ENCODE data around the gene SLC5A1.
A peak's percentile ranks its signal among the peaks of the same experiment; 100 is the strongest.

SLC5A1 gene

DNA sequence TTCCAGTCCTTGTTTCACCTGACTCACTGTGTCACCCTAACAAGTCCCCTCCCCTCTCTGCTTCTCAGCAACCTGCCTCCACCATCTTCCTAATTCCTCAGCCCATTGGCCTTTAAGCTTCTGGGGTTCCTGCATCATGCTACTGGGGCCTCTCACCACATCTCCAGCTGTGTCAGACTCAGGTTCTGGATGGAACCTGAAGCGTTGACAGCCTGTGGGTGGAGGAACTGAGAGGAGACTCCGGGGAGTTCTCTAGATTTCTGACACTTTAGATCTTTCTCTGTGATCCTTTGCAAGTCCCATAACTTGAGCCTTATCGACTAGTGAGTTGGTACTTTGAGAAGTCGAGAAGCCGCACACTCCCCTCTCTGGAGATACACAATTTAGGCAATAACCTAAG, 11.6 kb upstream of the SLC5A1 start:
- Mint-ChIP-seq H3K27ac (no peak overlapping the region), H3K27me3 (peaks cover 12% of the 10 kb centered on the region), H3K4me3 (no peak overlapping the region), H3K36me3 (ENCODE audit: low read depth) (no peaks in the 10 kb centered on the region), H3K4me1 (ENCODE audit: low read depth) (peaks cover under 1% of the 10 kb centered on the region), H3K9me3 (no peaks in the 10 kb centered on the region)
- intact Hi-C loops (cut with micrococcal nuclease), result no loop called here

DNA sequence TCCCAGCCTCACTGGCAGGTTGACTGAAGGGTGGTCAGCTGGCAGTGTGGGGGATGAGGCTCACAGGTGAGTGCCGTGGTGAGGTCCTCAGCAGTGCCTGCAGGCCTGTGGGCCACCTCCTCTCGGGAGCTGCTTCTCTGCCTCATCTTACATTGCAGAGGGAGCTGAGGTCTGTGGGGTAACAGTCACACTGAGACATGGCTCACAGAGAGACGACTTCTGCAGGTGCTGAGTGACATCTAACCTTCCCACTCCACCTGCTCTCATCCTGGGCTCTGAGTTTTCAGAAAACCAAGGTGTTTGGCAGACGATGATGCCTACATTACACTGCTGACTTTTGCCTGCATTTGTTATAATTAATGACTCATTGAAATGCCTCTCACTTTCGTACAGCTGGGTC, 8.8 kb upstream of the SLC5A1 start:
- intact Hi-C loops (cut with micrococcal nuclease), result no loop called here
- Mint-ChIP-seq H3K36me3 (ENCODE audit: low read depth) (no peaks in the 10 kb centered on the region), H3K27me3 (peaks cover 16% of the 10 kb centered on the region), H3K27ac (no peak overlapping the region), H3K4me1 (ENCODE audit: low read depth) (peaks cover 6% of the 10 kb centered on the region), H3K4me3 (no peak overlapping the region), H3K9me3 (no peaks in the 10 kb centered on the region)

DNA sequence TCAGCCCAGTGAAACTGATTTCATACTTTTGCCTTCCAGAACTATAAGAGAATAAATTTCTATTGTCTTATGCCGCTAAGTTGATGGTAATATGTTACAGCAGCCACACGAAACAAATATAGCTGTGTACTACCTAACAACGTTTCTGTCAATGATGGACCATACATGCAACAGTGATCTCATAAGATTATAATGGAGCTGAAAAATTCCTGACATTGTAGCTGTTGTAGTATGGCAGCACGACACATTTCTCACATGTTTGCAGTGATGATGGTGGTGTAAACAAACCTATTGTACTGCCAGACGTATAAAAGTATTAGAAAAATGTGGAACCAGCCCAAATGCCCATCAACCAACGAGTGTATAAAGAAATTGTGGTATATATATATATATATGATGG, 5.8 kb upstream of the SLC5A1 start:
- Mint-ChIP-seq H3K36me3 (ENCODE audit: low read depth) (no peaks in the 10 kb centered on the region), H3K27ac (no peak overlapping the region), H3K9me3 (no peaks in the 10 kb centered on the region), H3K4me3 (no peak overlapping the region), H3K27me3 (peaks cover 23% of the 10 kb centered on the region), H3K4me1 (ENCODE audit: low read depth) (peaks cover 6% of the 10 kb centered on the region)
- intact Hi-C loops (cut with micrococcal nuclease), result no loop called here

DNA sequence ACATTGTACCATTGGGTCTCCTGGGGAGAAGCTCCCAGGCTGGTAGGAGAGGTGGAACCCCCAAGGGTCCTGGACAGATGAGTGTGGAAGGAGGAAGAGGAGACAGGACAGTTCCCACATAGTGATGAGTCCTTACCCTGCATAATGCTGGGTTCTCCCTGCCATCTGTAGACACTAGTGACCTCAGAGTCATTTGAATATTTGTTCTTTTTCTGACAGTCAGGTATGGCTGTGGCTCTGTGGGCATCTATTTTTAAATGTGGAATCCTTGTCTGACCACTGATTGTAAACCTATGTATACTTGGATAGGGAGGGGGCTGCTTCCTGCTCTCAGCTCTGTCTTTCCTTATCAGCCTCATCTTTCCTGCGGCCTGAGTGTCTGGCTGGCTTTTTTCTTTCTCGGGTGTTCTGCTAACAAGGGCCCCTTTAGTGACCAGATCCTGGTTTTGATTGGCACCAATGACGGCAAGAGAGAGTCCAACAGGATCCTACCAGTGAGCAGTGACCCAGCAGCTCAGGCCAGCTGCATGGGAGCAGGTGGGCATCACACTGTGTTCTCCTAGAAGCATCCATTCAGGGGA, 2.6 kb upstream of the SLC5A1 start:
- H3K9me3 Mint-ChIP-seq, result no peaks in the 10 kb centered on the region
- no peaks in the 10 kb centered on the region for H3K36me3 Mint-ChIP-seq (ENCODE audit: low read depth)
- intact Hi-C loops (cut with micrococcal nuclease), result no loop called here
- peaks cover 50% of the 10 kb centered on the region for H3K27me3 Mint-ChIP-seq
- H3K27ac Mint-ChIP-seq, result no peak overlapping the region
- H3K4me3 Mint-ChIP-seq, result no peak overlapping the region
- peaks cover 6% of the 10 kb centered on the region for H3K4me1 Mint-ChIP-seq (ENCODE audit: low read depth)

DNA sequence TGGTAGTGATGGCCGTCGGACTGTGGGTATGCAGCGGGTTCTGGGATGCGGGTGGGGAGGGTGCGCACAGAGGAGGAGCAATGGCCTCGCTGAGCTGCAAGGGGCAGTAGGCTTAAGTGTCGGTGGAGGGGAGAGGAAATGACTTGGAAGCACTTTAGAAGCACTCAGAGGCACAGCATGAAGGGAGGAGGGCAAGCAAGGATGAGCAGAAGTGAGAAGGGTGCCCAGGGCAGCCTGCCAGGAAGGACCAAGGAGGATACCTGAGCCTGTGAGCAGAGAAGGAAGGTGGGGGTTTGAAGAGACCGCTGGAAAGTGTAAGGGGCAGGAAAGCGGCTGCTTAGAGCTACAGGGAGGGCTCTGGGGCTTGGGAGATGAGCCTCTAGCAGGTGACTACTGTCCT, 330 bp downstream of the SLC5A1 start:
- Mint-ChIP-seq H3K9me3 (no peaks in the 10 kb centered on the region), H3K36me3 (ENCODE audit: low read depth) (no peaks in the 10 kb centered on the region), H3K27me3 (peaks cover 61% of the 10 kb centered on the region), H3K4me1 (ENCODE audit: low read depth) (peaks cover 10% of the 10 kb centered on the region), H3K4me3 (no peak overlapping the region), H3K27ac (peak overlapping the region; percentile 0)
- intact Hi-C loops (cut with micrococcal nuclease), result no loop called here

DNA sequence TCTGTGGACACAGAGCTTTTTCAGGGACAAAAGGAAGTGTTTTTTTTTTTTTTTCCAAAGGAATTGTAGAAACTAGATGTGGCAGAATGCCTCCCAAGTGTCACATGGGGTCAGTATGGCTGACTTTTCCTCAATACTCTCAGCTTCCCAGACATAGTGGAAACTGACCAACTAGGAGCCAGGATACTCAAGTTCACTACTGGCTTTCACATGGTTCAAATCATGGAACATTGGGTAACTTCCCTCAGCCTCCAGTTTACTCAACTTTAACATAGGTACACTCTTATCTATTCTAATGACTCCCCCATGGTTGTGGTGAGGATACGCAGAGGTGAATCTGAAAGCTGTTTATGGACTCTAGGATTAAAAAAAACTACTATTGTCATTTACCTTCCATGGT, 1.4 kb downstream of the SLC5A1 start:
- intact Hi-C loops (cut with micrococcal nuclease), result no loop called here
- H3K4me1 Mint-ChIP-seq (ENCODE audit: low read depth), result peaks cover 10% of the 10 kb centered on the region
- no peaks in the 10 kb centered on the region for H3K9me3 Mint-ChIP-seq

DNA sequence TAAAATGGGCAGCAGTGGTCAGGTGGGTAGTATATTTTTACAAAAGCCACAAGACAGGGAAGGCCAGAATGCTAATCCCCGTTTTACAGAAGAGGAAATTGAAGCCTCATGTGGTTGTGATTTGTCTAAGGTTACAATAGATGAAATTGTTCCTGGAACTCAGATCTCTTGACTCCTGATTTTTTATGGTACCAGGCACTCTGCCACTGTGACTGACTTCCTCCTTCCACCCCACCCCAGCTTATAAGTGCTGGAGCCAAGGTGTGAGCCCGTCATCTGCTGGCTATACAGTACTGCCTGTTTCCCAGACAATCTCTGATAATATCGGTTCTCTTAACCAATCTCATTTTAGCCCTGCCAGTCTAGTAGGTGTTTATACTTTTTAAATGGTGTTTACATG, 1.9 kb downstream of the SLC5A1 start:
- no peak overlapping the region for H3K27ac Mint-ChIP-seq
- no peaks in the 10 kb centered on the region for H3K9me3 Mint-ChIP-seq
- peaks cover 10% of the 10 kb centered on the region for H3K4me1 Mint-ChIP-seq (ENCODE audit: low read depth)
- intact Hi-C loops (cut with micrococcal nuclease), result no loop called here
- H3K27me3 Mint-ChIP-seq, result peaks cover 58% of the 10 kb centered on the region
- H3K4me3 Mint-ChIP-seq, result no peak overlapping the region
- H3K36me3 Mint-ChIP-seq (ENCODE audit: low read depth), result no peaks in the 10 kb centered on the region

More for the DNA sequence above, 1.4 kb downstream of the SLC5A1 start:
- no peak overlapping the region for H3K4me3 Mint-ChIP-seq
- no peaks in the 10 kb centered on the region for H3K36me3 Mint-ChIP-seq (ENCODE audit: low read depth)
- peaks cover 59% of the 10 kb centered on the region for H3K27me3 Mint-ChIP-seq
- no peak overlapping the region for H3K27ac Mint-ChIP-seq

DNA sequence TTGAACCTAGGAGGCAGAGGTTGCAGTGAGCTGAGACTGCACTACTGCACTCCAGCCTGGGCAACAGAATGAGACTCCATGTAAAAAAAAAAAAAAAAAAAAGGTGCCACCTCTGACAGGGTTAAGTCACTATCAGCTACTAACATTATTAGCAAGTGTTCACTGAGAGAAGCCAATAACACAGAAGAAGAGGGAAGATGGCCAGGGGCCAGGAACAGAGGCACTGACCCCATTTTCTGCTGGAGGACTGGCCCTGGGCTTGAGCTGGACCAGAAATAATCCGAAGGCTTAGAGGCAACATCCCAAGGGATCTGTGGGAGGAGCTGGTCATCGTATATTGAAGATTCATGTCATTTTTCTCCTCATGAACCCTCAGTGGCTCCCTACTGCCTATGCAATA, 5.0 kb downstream of the SLC5A1 start:
- Mint-ChIP-seq H3K4me3 (no peak overlapping the region), H3K36me3 (ENCODE audit: low read depth) (no peaks in the 10 kb centered on the region), H3K27me3 (peaks cover 35% of the 10 kb centered on the region), H3K9me3 (no peaks in the 10 kb centered on the region), H3K27ac (no peak overlapping the region), H3K4me1 (ENCODE audit: low read depth) (peaks cover 29% of the 10 kb centered on the region)
- intact Hi-C loops (cut with micrococcal nuclease), result no loop called here

DNA sequence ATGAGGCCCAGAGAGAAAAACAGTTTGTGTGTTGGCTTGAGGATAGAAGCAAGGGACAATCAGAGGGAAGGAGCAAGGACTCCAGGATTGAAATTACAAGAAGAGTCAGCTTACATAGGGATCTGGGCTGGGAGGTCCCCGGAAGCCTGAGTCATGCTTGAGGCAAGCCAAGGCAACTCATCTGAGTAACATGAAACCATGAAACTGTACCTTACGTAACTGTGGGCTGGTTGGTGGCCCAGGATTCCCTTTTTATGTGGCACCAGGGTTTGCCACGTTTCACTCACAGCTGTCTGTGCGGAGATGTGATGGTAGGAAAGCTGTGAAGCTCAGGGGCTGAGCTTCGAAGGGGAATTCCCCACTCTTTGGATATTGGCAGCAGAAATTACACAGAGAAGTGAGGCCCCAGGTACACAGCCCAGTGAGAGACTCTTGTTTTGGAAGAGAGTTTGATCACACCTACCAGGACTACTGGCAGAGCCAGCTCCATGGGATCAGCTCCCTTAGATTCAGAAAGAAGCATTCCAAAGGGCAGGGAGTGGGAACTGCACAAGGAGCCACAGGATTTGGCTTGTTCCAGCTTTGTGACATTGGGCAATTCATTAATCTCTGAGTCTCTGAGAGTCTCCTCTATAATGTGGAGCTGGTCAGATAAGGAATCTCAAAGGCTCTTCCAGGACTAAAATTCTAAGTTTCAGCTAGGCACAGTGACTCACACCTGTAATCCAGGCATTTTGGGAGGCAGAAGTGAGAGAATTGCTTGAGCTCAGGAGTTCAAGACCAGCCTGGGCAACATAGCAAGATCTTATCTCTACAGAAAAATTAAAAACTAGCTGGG, 7.8 kb downstream of the SLC5A1 start:
- H3K27me3 Mint-ChIP-seq, result peaks cover 14% of the 10 kb centered on the region
- H3K4me1 Mint-ChIP-seq (ENCODE audit: low read depth), result peaks cover 34% of the 10 kb centered on the region
- H3K27ac Mint-ChIP-seq, result peak overlapping the region; percentile 11
- H3K9me3 Mint-ChIP-seq, result no peaks in the 10 kb centered on the region
- H3K4me3 Mint-ChIP-seq, result no peak overlapping the region
- H3K36me3 Mint-ChIP-seq (ENCODE audit: low read depth), result no peaks in the 10 kb centered on the region
- intact Hi-C loops (cut with micrococcal nuclease), result no loop called here

DNA sequence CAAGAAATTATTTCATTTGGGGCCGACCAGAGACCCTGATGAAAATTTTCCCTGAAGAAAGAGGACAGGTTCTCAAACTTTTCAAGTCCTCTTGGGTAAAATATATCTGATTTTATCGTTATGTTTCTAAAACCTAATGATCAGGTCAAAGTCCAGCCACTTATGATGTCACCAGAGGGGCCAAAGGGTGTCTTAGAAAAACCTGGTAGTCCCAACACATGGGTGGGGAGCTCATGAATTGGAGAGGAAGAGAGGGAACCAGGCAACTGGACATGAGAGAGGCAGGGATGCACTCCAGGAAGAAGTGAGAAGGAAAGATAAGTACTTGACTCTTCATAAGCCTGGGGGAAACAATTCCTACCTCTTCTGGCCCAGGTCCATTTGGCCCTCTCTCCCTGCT, 9.2 kb downstream of the SLC5A1 start:
- Mint-ChIP-seq H3K4me1 (ENCODE audit: low read depth) (peaks cover 24% of the 10 kb centered on the region), H3K4me3 (no peak overlapping the region), H3K36me3 (ENCODE audit: low read depth) (no peaks in the 10 kb centered on the region), H3K27me3 (peaks cover 7% of the 10 kb centered on the region), H3K9me3 (no peaks in the 10 kb centered on the region), H3K27ac (no peak overlapping the region)
- intact Hi-C loops (cut with micrococcal nuclease), result no loop called here

DNA sequence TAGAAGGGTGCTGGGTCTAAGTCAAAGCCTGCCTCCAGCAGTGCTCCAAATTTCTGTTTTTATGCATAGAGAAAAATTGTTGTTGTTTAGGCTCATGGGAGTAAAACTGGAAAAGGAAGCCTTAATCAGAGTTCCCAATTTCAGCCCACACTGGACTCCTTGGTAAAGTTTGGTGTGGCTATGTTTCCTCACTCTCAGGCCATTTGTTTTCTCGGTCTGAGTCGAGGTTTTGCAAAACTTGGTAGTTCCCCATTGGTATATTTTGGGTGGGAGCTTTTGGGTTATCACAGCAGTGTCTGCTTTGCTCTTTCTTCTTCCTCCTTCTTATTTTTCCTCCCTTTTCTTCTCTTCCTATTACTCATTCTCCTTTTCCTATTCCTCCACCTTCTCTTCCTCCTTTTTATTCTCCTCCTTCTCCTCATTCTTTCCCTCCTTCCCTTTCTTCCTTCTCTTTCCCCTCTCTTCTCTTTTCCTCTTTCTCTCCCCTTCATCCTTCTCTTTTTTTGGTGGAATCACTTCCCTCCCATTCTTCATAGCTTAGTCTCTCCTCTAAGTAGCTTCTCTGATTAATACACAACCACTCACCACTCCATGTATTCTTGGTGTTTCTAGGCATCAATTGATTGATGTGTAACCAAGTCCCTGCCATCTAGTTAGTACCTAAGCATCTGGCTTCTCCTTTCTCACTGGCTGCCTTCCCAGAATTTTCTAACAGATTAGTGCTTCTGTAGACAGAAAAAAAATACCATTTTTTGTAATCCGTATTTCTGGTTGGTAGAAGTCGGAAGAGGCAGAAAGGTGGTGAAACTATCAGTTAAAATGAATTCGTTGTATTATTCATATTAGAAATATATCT, 10.1 kb downstream of the SLC5A1 start:
- intact Hi-C loops (cut with micrococcal nuclease), result no loop called here
- no peaks in the 10 kb centered on the region for H3K36me3 Mint-ChIP-seq (ENCODE audit: low read depth)
- H3K4me3 Mint-ChIP-seq, result no peak overlapping the region
- peaks cover 7% of the 10 kb centered on the region for H3K27me3 Mint-ChIP-seq
- no peaks in the 10 kb centered on the region for H3K9me3 Mint-ChIP-seq
- peak overlapping the region; percentile 5 for H3K27ac Mint-ChIP-seq
- peaks cover 24% of the 10 kb centered on the region for H3K4me1 Mint-ChIP-seq (ENCODE audit: low read depth)

DNA sequence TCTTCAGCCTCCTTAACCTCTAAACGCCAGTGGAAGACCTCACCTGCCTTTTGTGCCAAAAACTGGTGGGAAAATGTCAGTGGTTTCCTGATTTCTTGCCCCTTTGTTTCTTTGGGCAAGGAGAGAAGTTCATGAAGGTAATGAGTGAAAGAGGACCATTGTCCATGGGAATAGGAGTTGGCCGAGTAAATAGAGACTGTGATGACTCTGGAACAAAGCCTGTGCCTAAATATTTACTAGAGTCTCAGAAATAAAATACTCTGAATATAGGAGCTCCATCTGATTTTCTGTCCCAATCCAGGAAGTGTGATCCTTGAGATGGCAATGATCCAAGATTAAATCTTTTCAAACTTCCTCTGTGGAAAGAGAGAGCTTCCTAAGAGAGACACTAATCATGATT, 12.0 kb downstream of the SLC5A1 start:
- intact Hi-C loops (cut with micrococcal nuclease), result no loop called here
- H3K27me3 Mint-ChIP-seq, result peaks cover 8% of the 10 kb centered on the region
- no peaks in the 10 kb centered on the region for H3K36me3 Mint-ChIP-seq (ENCODE audit: low read depth)
- H3K9me3 Mint-ChIP-seq, result no peaks in the 10 kb centered on the region
- no peak overlapping the region for H3K4me3 Mint-ChIP-seq
- H3K27ac Mint-ChIP-seq, result no peak overlapping the region
- peaks cover 24% of the 10 kb centered on the region for H3K4me1 Mint-ChIP-seq (ENCODE audit: low read depth)

DNA sequence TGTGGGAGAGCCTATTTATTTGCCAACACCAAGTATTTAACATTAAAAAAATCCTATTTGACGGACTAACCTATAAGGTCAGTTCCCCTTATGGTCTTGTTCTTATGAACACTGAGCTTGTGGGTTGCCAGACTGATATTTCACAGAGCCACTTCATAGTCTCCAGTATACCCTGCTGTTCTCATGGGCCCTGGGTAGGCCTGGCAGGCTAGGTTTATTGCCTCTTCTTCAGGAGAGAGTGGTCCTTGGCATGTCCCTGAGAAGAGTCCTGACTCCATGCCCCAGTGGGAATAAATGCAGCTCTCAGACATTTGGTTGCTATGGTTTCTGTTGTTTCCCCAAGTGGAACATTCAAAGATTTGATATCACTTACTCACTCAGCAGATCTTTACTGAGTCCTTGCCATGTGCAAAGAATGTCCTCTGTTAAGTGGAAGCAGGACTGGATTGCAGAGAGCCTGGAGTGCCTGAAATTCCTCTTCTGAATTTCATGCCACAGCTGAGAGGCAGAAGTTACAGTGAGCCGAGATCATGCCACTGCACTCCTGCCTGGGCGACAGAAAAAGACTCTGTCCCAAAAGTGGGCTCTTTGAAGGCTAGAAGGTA, 15.7 kb downstream of the SLC5A1 start:
- Mint-ChIP-seq H3K27ac (no peak overlapping the region), H3K4me1 (ENCODE audit: low read depth) (no peaks in the 10 kb centered on the region), H3K9me3 (no peaks in the 10 kb centered on the region), H3K27me3 (peaks cover 8% of the 10 kb centered on the region), H3K36me3 (ENCODE audit: low read depth) (no peaks in the 10 kb centered on the region), H3K4me3 (no peak overlapping the region)
- intact Hi-C loops (cut with micrococcal nuclease), result no loop called here

DNA sequence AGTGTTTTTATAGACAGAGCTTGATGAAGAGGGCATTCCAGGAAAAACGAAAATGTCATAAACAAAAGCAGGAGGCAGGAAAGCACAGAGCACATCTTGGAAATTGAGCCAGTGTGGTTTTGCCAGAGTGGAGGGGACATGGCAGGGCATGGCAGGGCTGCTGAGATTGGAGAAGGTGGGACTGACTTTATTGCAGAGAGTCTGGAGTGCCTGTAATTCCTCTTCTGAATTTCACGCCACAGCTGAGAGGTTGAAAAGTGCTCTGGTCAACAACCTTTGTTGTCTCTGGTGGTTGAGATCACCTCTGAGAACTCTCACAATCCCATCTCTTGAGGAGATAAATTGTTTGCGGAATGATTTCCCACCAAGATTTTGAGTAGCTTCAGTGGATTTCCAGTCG, 16.4 kb downstream of the SLC5A1 start:
- Mint-ChIP-seq H3K27ac (no peak overlapping the region), H3K36me3 (ENCODE audit: low read depth) (no peaks in the 10 kb centered on the region), H3K9me3 (no peaks in the 10 kb centered on the region), H3K27me3 (peaks cover 9% of the 10 kb centered on the region), H3K4me3 (no peak overlapping the region), H3K4me1 (ENCODE audit: low read depth) (no peaks in the 10 kb centered on the region)
- intact Hi-C loops (cut with micrococcal nuclease), result no loop called here
